ENCODE results near the gene BTBD19. TPM values are rescaled to one million over a fixed set of nuclear protein-coding genes. Genes with fewer than 3 reads are reported as not detected.
A peak's percentile ranks its signal among the peaks of the same experiment; 100 is the strongest.

Gene BTBD19
- total and polyA plus RNA-seq, 4 experiments from 2014 or later, result 0.25 to 16.8 (median 7.5) TPM

- H3K27me3 Mint-ChIP-seq, result no peaks in the 10 kb centered on the region
- H3K4me1 ChIP-seq (ENCODE audit: insufficient read depth, low read length), result peaks cover 39% of the 10 kb centered on the region
- H3K4me3 Mint-ChIP-seq, result peak overlapping the region in 7 of 8 donors; percentile 75 to 83 (median 82)
- peak overlapping the region; percentile 53 for H3K27ac ChIP-seq (ENCODE audit: low read depth, low read length)
- intact Hi-C loops (cut with micrococcal nuclease), result loop anchor here (2.0 to 5.0 kb wide), 3 partner anchors 50 to 705 kb away; partner anchors contain the start of genes EIF2B3 and TESK2
- peaks cover 22 to 34% (median 28%) of the 10 kb centered on the region in 4 donors for H3K4me1 Mint-ChIP-seq
- no peaks in the 10 kb centered on the region for H3K9me3 ChIP-seq (ENCODE audit: control insufficient read depth in 1 of 2, low read length in 2 of 2)
- peak overlapping the region; percentile 15 to 95 (median 87) for H3K27ac Mint-ChIP-seq
- POLR2A ChIA-PET (ENCODE audit: partially characterized antibody), result interaction anchor here (0.9 to 10.3 kb wide), 16 partner anchors 11 to 735 kb away, joined by 3 to 110 read pairs (median 14); partner anchors contain the start of genes BTBD19, DYNLT4, EIF2B3 and HECTD3
- H3K36me3 Mint-ChIP-seq, result peaks cover 0 to 5% of the 10 kb centered on the region in 2 donors
- no peaks in the 10 kb centered on the region for H3K27me3 ChIP-seq (ENCODE audit: insufficient read depth, low read length)
- CTCF ChIA-PET (ENCODE audit: partially characterized antibody), result interaction anchor here (0.7 to 9.2 kb wide), 13 partner anchors 10 to 515 kb away, joined by 3 to 75 read pairs (median 5); partner anchors contain the start of genes BTBD19, EIF2B3, HECTD3 and PLK3
- peak overlapping the region; percentile 52 to 68 for H3K4me3 ChIP-seq (ENCODE audit: low read length in 2 of 2)
- DNase-seq, result no peak
- H3K9me3 Mint-ChIP-seq, result no peaks in the 10 kb centered on the region
- no peaks in the 10 kb centered on the region for H3K36me3 ChIP-seq (ENCODE audit: insufficient read depth, low read length)
These were observed 21.4 kb upstream of the BTBD19 start for GRCh38 chr1:44786841-44787426.

GRCh38 chr1:44787506-44787905, 20.8 kb upstream of the BTBD19 start:
- intact Hi-C loops (cut with micrococcal nuclease), result loop anchor here (2.0 to 5.0 kb wide), 3 partner anchors 49 to 705 kb away; partner anchors contain the start of genes EIF2B3 and TESK2
- Histone ChIP-seq H3K9me3 (ENCODE audit: control insufficient read depth in 1 of 2, low read length in 2 of 2) (no peaks in the 10 kb centered on the region), H3K27me3 (ENCODE audit: insufficient read depth, low read length) (no peaks in the 10 kb centered on the region), H3K27ac (ENCODE audit: low read depth, low read length) (no peak overlapping the region), H3K4me3 (ENCODE audit: low read length in 2 of 2) (no peak overlapping the region), H3K36me3 (ENCODE audit: insufficient read depth, low read length) (no peaks in the 10 kb centered on the region), H3K4me1 (ENCODE audit: insufficient read depth, low read length) (peaks cover 39% of the 10 kb centered on the region)
- peaks cover 0 to 2% of the 10 kb centered on the region in 2 donors for H3K36me3 Mint-ChIP-seq
- no peaks in the 10 kb centered on the region for H3K9me3 Mint-ChIP-seq
- no peak for DNase-seq
- H3K27ac Mint-ChIP-seq, result no peak overlapping the region
- no peak overlapping the region for H3K4me3 Mint-ChIP-seq
- ChIA-PET CTCF (ENCODE audit: partially characterized antibody) (interaction anchor here (0.7 to 9.2 kb wide), 15 partner anchors 10 to 514 kb away, joined by 3 to 75 read pairs (median 5); partner anchors contain the start of genes BTBD19, EIF2B3, HECTD3 and PLK3), POLR2A (ENCODE audit: partially characterized antibody) (interaction anchor here (1.0 to 10.3 kb wide), 12 partner anchors 11 to 224 kb away, joined by 3 to 110 read pairs (median 22); partner anchors contain the start of genes BTBD19, DYNLT4, EIF2B3 and HECTD3)
- H3K27me3 Mint-ChIP-seq, result no peaks in the 10 kb centered on the region
- H3K4me1 Mint-ChIP-seq, result peaks cover 22 to 34% (median 28%) of the 10 kb centered on the region in 4 donors

DNA sequence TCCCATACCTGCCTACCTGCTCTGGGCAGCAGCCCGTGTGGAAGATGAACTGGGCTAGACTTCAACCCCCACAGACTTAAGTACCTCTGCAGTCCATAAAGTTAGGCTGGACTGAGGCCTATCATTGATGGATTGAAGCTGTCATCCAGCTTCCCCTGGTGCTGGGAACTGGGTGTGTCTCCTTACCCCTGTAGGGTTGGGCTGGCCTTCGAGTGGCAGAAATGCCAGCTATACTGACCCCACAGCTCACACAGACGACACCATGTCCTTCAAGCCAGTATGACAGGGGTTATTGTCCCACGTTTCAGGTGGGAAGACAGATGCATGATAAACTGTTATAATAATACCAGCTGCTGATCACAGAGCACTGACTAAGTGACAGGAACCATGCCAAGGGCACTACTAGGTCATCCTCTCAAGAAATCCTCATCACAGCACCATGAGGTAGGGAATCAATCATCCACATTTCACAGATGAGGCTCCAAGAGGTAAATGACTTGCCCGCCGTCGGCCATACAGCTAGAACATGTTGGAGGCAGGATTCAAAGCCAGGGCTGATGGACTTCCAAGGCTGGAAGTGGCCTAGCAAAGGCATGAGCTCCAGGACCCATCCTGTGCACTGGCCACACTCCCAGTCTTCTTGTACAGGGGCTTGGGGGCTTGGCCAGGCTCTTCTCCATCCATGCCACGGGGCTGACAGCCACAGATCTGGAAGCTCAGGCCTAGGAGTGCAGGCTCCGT, 20.0 kb upstream of the BTBD19 start, which contains the start of gene BEST4:
Gene BEST4 (minus strand): TSS at position 51 of the 741 bp plus-strand sequence. CDS start 465 bp downstream, outside the sequence.
- POLR2A ChIA-PET (ENCODE audit: partially characterized antibody), result interaction anchor here (1.0 to 10.3 kb wide), 9 partner anchors 11 to 198 kb away, joined by 3 to 110 read pairs (median 17); partner anchors contain the start of genes BTBD19, DYNLT4, EIF2B3 and PLK3
- Mint-ChIP-seq H3K36me3 (peaks cover 0 to under 1% of the 10 kb centered on the region in 2 donors), H3K27ac (peak within 1 kb of the TSS in 4 of 7 donors; percentile 48 to 70 (median 62)), H3K27me3 (no peaks in the 10 kb centered on the region), H3K4me3 (no peak within 1 kb of the TSS), H3K4me1 (peaks cover 20 to 32% (median 25%) of the 10 kb centered on the region in 4 donors), H3K9me3 (no peaks in the 10 kb centered on the region)
- intact Hi-C loops (cut with micrococcal nuclease), result loop anchor here (5.0 kb wide), 2 partner anchors 199 to 704 kb away; partner anchors contain the start of genes EIF2B3 and TESK2
- H3K27ac ChIP-seq (ENCODE audit: low read depth, low read length), result no peak within 1 kb of the TSS
- no peaks in the 10 kb centered on the region for H3K36me3 ChIP-seq (ENCODE audit: insufficient read depth, low read length)
- CTCF ChIA-PET (ENCODE audit: partially characterized antibody), result interaction anchor here (0.8 to 9.2 kb wide), 9 partner anchors 9 to 512 kb away, joined by 4 to 75 read pairs (median 5); partner anchors contain the start of genes PLK3, RNU5D-1 and RPS8
- no peak for DNase-seq
- H3K27me3 ChIP-seq (ENCODE audit: insufficient read depth, low read length), result no peaks in the 10 kb centered on the region
- peaks cover 35% of the 10 kb centered on the region for H3K4me1 ChIP-seq (ENCODE audit: insufficient read depth, low read length)
- H3K9me3 ChIP-seq (ENCODE audit: control insufficient read depth in 1 of 2, low read length in 2 of 2), result no peaks in the 10 kb centered on the region
- no peak within 1 kb of the TSS for H3K4me3 ChIP-seq (ENCODE audit: low read length in 2 of 2)

DNA sequence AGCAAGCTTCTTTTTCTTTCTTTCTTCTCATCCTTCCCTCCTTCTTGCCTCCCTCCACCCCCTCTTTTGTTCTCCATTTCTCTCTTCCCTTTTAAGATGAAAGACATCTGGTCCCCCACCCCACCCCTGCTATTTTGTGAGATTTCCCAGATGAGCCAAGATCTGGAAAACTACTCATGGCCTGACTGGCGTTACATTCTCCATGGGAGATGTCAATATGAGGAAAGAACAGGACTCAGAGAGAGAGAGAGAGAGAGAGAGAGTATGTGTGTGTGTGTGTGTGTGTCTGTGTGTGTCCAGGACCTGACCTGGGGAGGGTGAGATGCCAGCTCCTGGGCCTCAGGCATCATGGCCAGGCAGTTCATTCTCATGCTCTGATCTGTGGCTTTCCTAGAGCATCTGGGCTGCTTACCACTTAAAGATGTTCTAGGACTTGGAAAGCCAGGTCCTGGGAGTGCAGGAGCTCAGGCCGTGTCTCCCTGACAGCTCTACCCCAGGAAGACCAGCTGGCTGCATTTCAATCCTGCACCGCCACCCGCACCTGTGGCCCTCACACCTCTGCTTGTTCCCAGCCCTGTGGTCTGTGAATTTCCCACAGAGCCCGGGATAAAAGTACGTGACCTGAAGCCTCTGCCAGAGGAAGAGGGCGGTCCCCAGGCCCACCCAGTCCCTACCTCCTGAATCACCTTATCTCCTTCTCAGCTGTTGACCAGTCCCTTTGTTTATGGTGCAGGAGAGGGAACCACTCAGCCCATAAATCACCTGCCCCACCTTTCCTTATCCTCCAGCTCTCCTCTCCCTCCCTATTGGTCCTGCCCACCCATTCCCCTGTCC, 17.1 kb upstream of the BTBD19 start:
- CTCF ChIA-PET (ENCODE audit: partially characterized antibody), result interaction anchor here (0.7 to 9.2 kb wide), 12 partner anchors 9 to 792 kb away, joined by 3 to 75 read pairs (median 5); partner anchors contain the start of genes HECTD3, PLK3 and RNU5D-1
- Histone ChIP-seq H3K4me3 (ENCODE audit: low read length in 2 of 2) (no peak overlapping the region), H3K27me3 (ENCODE audit: insufficient read depth, low read length) (no peaks in the 10 kb centered on the region), H3K9me3 (ENCODE audit: control insufficient read depth in 1 of 2, low read length in 2 of 2) (no peaks in the 10 kb centered on the region), H3K4me1 (ENCODE audit: insufficient read depth, low read length) (peaks cover 9% of the 10 kb centered on the region), H3K36me3 (ENCODE audit: insufficient read depth, low read length) (no peaks in the 10 kb centered on the region), H3K27ac (ENCODE audit: low read depth, low read length) (no peak overlapping the region)
- no peaks in the 10 kb centered on the region for H3K27me3 Mint-ChIP-seq
- H3K9me3 Mint-ChIP-seq, result no peaks in the 10 kb centered on the region
- intact Hi-C loops (cut with micrococcal nuclease), result no loop called here
- POLR2A ChIA-PET (ENCODE audit: partially characterized antibody), result interaction anchor here (0.6 to 3.8 kb wide), 9 partner anchors 9 to 221 kb away, joined by 3 to 17 read pairs (median 6); partner anchors contain the start of genes HECTD3, PLK3, RNU5D-1 and RPS8
- no peak for DNase-seq
- H3K4me1 Mint-ChIP-seq, result peaks cover 6 to 10% (median 6%) of the 10 kb centered on the region in 4 donors
- no peak overlapping the region for H3K4me3 Mint-ChIP-seq
- peak overlapping the region in 5 of 7 donors; percentile 17 to 72 (median 55) for H3K27ac Mint-ChIP-seq
- no peaks in the 10 kb centered on the region for H3K36me3 Mint-ChIP-seq

DNA sequence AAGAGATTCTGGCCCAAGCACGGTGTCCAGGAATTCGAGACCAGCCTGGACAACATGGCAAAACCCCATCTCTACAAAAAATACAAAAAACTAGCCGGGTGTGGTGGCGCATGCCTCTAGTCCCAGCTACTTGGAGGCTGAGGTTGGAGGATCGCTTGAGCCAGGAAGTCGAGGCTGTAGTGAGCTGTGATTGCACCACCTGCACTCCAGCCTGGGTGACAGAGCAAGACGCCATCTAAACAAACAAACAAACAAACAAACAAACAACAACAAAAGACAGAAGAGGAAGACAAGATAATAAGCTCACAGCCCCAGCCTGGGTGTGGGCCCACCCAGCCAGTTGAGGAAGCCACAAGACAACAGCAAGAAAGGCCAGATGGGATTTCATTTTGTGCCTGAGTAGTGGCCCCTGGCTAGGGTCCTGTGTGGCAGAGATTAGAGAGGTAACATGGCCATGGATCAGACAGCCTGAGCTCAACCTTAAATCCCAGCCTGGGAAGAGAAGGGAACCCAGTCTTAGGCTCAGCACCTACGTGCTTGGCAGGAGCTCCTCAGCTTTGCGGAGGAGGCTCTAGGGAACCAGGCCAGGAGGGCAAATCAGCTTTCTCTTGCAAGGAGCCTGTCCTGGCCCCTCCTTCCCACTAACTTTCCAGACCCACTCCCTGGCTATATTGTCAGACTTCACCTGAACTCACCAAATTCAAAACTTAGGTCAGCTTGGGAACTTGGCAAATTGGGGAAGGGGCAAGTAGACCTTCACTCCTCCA, 15.4 kb upstream of the BTBD19 start:
- intact Hi-C loops (cut with micrococcal nuclease), result loop anchor here (2.0 kb wide), 1 partner anchor 510 kb away; no protein-coding TSS in a partner anchor
- H3K27me3 ChIP-seq (ENCODE audit: insufficient read depth, low read length), result no peaks in the 10 kb centered on the region
- DNase-seq, result no peak

More for the DNA sequence above, 15.4 kb upstream of the BTBD19 start:
- POLR2A ChIA-PET (ENCODE audit: partially characterized antibody), result interaction anchor here (0.9 to 3.8 kb wide), 12 partner anchors 9 to 510 kb away, joined by 3 to 17 read pairs (median 6); partner anchors contain the start of genes BTBD19, HECTD3, RNU5D-1 and UROD
- no peaks in the 10 kb centered on the region for H3K9me3 ChIP-seq (ENCODE audit: control insufficient read depth in 1 of 2, low read length in 2 of 2)
- Mint-ChIP-seq H3K9me3 (no peaks in the 10 kb centered on the region), H3K4me1 (peaks cover 0 to 5% (median 2%) of the 10 kb centered on the region in 4 donors), H3K27ac (peak overlapping the region in 1 of 7 donors; percentile 79), H3K36me3 (no peaks in the 10 kb centered on the region), H3K4me3 (no peak overlapping the region), H3K27me3 (no peaks in the 10 kb centered on the region)
- CTCF ChIA-PET (ENCODE audit: partially characterized antibody), result interaction anchor here (0.7 to 2.5 kb wide), 21 partner anchors 8 to 700 kb away, joined by 3 to 23 read pairs (median 8); partner anchors contain the start of genes BTBD19, EIF2B3, HECTD3 and RPS8
- no peak overlapping the region for H3K4me3 ChIP-seq (ENCODE audit: low read length in 2 of 2)
- H3K36me3 ChIP-seq (ENCODE audit: insufficient read depth, low read length), result no peaks in the 10 kb centered on the region
- no peak overlapping the region for H3K27ac ChIP-seq (ENCODE audit: low read depth, low read length)
- H3K4me1 ChIP-seq (ENCODE audit: insufficient read depth, low read length), result no peaks in the 10 kb centered on the region
